GM12878 (cell line): ENCODE results near the gene MTHFD2. TPM values are rescaled to one million over a fixed set of nuclear protein-coding genes. Genes with fewer than 3 reads are reported as not detected.

Experiments
- BACH1 ChIP-seq: fragments of 450-650 bp; IDR thresholded peaks from 2 replicates; pipeline ENCODE4 v1.6.1; 2017; ENCODE audit warnings: mild to moderate bottlenecking, borderline replicate concordance
- CBX3 ChIP-seq: fragments of 200-600 bp; sonication (generic); IDR thresholded peaks from 2 replicates; pipeline ENCODE4 v1.6.1; 2016; ENCODE audit warnings: low read depth, borderline replicate concordance
- CHD2 ChIP-seq: IDR thresholded peaks from 2 replicates; pipeline ENCODE4 v1.6.1; 2011; ENCODE audit warnings: low read depth, low read length, improper control_type of control experiment, borderline replicate concordance
- CREM ChIP-seq: IDR thresholded peaks from 2 replicates; pipeline ENCODE4 v1.6.1; 2014; ENCODE audit warnings: antibody characterized with exemption, low read depth
- ELK1 ChIP-seq: IDR thresholded peaks from 2 replicates; pipeline ENCODE4 v1.6.1; 2012; ENCODE audit warnings: low read depth, low read length, improper control_type of control experiment
- ESRRA ChIP-seq: IDR thresholded peaks from 2 replicates; pipeline ENCODE4 v1.6.1; 2012; ENCODE audit warnings: mild to moderate bottlenecking, low read length, improper control_type of control experiment
- FOXM1 ChIP-seq: IDR thresholded peaks from 2 replicates; pipeline ENCODE4 v1.6.1; 2012; ENCODE audit warnings: low read depth, mild to moderate bottlenecking, inconsistent platforms, low read length, moderate library complexity
- IKZF1 ChIP-seq: fragments of 450-650 bp; conservative IDR thresholded peaks from 2 replicates; pipeline ENCODE4 v1.6.1; 2017; ENCODE audit warnings: antibody characterized with exemption, mild to moderate bottlenecking
- LARP7 ChIP-seq: fragments of 450-650 bp; IDR thresholded peaks from 2 replicates; pipeline ENCODE4 v1.6.1; 2017; ENCODE audit warnings: mild to moderate bottlenecking
- NRF1 ChIP-seq: conservative IDR thresholded peaks from 2 replicates; pipeline ENCODE4 v1.6.1; 2011; ENCODE audit warnings: mild to moderate bottlenecking, low read depth, low read length, improper control_type of control experiment
- RAD51 ChIP-seq: fragments of 450-650 bp; IDR thresholded peaks from 2 replicates; pipeline ENCODE4 v1.6.1; 2016; ENCODE audit warnings: moderate library complexity, mild to moderate bottlenecking, inconsistent platforms
- RELA ChIP-seq: fragments of 450-650 bp; IDR thresholded peaks from 2 replicates; pipeline ENCODE4 v1.8.0; 2014; ENCODE audit warnings: borderline replicate concordance; ENCODE audit not compliant: partially characterized antibody
- RFX5 ChIP-seq: IDR thresholded peaks from 2 replicates; pipeline ENCODE4 v1.6.1; 2011; ENCODE audit warnings: low read depth, low read length, improper control_type of control experiment
- SREBF2 ChIP-seq: IDR thresholded peaks from 2 replicates; pipeline ENCODE4 v1.6.1; 2012; ENCODE audit warnings: mild to moderate bottlenecking, low read length
- TBL1XR1 ChIP-seq: IDR thresholded peaks from 2 replicates; pipeline ENCODE4 v1.6.1; 2012; ENCODE audit warnings: low read depth, low read length, improper control_type of control experiment
- USF2 ChIP-seq: IDR thresholded peaks from 2 replicates; pipeline ENCODE4 v1.6.1; 2011; ENCODE audit warnings: low read depth, low read length, improper control_type of control experiment, borderline replicate concordance
- YY1 ChIP-seq: IDR thresholded peaks from 2 replicates; pipeline ENCODE4 v1.6.1; 2011; ENCODE audit warnings: low read depth, mild to moderate bottlenecking, low read length
- ZNF274 ChIP-seq: IDR thresholded peaks from one replicate; pipeline ENCODE4 v1.8.0; 2011; ENCODE audit not compliant: insufficient read length, insufficient read depth
- polyA plus RNA-seq, 11 experiments: library from polyadenylated mRNA; depleted of rRNA in 4 of 11; unstranded in 6 of 11; stranded (reverse) in 5 of 11; fragments of >200 nt; fragmentation: Nextera tagmentation in 4 of 11; fragmentation: Illumina TruSeq in 1 of 11; extraction: Ambion mirVana in 4 of 11; extraction: Trizol in 1 of 11; gene quantifications; 1 replicate in 1 of 11; 2 replicates in 10 of 11; pipeline versions ENCODE4 v1.2.1 to v1.2.3, GENCODE V29; 2011 to 2016; ENCODE audit warnings: inconsistent platforms in 2 of 11, missing spikeins in 2 of 11, low read depth in 1 of 11
- total RNA-seq, 4 experiments: library from RNA; depleted of rRNA in 3 of 4; stranded (reverse); fragments of >200 nt in 3 of 4; fragmentation: Illumina TruSeq in 1 of 4; extraction: Trizol in 1 of 4; gene quantifications; 2 replicates each; pipeline versions ENCODE4 v1.2.1 to v1.2.3, GENCODE V29; 2013 to 2021
- TF ChIP-seq, protein P1 (sequence below): fragments of 450-650 bp; formaldehyde crosslinking; IDR thresholded peaks from 2 replicates; pipeline ENCODE4 v1.5.0; 2022; ENCODE audit warnings: mild to moderate bottlenecking, missing genetic modification characterization
- TF ChIP-seq, protein P2 (sequence below): fragments of 450-650 bp; IDR thresholded peaks from 2 replicates; pipeline ENCODE4 v1.6.1; 2018; ENCODE audit warnings: mild to moderate bottlenecking, low read depth, moderate library complexity; ENCODE audit not compliant: partially characterized antibody
- TF ChIP-seq, protein P3 (sequence below): fragments of 450-650 bp; IDR thresholded peaks from 2 replicates; pipeline ENCODE4 v1.6.1; 2016; ENCODE audit warnings: mild to moderate bottlenecking

MTHFD2 gene
- total and polyA plus RNA-seq, 10 of the 15 experiments (the other 5 are each of a cell fraction or from before 2014, with no cell fraction given): 128 to 292 (median 150) TPM

DNA sequence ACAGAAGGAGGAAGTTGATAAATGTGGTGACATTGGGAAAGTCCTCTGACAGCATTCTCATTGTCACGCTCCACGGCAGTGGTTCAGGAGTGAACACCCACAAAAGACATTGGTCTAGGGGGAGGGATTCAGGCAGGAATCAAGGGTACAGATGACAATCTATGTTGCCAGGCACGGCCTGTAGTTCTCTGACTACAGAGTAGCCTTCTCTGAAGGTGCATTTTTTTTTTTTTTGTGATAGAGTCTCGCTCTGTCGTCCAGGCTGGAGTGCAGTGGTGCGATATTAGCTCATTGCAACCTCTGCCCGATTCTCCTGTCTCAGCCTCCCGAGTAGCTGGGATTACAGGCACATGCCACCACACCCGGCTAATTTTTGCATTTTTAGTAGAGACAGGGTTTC, 12.4 kb upstream of the MTHFD2 start (continued):
- TF ChIP-seq ZNF274 (no peak), RELA (no peak), FOXM1 (peak; percentile 75), YY1 (0 out of 2 replicates have a peak, but pooled peaks have one; percentile 13), NRF1 (no peak), ESRRA (no peak), RFX5 (no peak), SREBF2 (no peak), IKZF1 (peak; percentile 60; the same call in 1 of the 2 replicates), CBX3 (no peak), USF2 (no peak), CHD2 (peak; percentile 58; the same call in 1 of the 2 replicates), ELK1 (no peak), TBL1XR1 (no peak), LARP7 (no peak), BACH1 (peak; percentile 87; the same call in 1 of the 2 replicates), RAD51 (no peak), CREM (peak; percentile 75)
- TF ChIP-seq, protein P1, sequence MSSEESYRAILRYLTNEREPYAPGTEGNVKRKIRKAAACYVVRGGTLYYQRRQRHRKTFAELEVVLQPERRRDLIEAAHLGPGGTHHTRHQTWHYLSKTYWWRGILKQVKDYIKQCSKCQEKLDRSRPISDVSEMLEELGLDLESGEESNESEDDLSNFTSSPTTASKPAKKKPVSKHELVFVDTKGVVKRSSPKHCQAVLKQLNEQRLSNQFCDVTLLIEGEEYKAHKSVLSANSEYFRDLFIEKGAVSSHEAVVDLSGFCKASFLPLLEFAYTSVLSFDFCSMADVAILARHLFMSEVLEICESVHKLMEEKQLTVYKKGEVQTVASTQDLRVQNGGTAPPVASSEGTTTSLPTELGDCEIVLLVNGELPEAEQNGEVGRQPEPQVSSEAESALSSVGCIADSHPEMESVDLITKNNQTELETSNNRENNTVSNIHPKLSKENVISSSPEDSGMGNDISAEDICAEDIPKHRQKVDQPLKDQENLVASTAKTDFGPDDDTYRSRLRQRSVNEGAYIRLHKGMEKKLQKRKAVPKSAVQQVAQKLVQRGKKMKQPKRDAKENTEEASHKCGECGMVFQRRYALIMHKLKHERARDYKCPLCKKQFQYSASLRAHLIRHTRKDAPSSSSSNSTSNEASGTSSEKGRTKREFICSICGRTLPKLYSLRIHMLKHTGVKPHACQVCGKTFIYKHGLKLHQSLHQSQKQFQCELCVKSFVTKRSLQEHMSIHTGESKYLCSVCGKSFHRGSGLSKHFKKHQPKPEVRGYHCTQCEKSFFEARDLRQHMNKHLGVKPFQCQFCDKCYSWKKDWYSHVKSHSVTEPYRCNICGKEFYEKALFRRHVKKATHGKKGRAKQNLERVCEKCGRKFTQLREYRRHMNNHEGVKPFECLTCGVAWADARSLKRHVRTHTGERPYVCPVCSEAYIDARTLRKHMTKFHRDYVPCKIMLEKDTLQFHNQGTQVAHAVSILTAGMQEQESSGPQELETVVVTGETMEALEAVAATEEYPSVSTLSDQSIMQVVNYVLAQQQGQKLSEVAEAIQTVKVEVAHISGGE (CRISPR knock-in tag): no peak
- TF ChIP-seq, protein P2, sequence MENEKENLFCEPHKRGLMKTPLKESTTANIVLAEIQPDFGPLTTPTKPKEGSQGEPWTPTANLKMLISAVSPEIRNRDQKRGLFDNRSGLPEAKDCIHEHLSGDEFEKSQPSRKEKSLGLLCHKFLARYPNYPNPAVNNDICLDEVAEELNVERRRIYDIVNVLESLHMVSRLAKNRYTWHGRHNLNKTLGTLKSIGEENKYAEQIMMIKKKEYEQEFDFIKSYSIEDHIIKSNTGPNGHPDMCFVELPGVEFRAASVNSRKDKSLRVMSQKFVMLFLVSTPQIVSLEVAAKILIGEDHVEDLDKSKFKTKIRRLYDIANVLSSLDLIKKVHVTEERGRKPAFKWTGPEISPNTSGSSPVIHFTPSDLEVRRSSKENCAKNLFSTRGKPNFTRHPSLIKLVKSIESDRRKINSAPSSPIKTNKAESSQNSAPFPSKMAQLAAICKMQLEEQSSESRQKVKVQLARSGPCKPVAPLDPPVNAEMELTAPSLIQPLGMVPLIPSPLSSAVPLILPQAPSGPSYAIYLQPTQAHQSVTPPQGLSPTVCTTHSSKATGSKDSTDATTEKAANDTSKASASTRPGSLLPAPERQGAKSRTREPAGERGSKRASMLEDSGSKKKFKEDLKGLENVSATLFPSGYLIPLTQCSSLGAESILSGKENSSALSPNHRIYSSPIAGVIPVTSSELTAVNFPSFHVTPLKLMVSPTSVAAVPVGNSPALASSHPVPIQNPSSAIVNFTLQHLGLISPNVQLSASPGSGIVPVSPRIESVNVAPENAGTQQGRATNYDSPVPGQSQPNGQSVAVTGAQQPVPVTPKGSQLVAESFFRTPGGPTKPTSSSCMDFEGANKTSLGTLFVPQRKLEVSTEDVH: no peak
- TF ChIP-seq, protein P3, sequence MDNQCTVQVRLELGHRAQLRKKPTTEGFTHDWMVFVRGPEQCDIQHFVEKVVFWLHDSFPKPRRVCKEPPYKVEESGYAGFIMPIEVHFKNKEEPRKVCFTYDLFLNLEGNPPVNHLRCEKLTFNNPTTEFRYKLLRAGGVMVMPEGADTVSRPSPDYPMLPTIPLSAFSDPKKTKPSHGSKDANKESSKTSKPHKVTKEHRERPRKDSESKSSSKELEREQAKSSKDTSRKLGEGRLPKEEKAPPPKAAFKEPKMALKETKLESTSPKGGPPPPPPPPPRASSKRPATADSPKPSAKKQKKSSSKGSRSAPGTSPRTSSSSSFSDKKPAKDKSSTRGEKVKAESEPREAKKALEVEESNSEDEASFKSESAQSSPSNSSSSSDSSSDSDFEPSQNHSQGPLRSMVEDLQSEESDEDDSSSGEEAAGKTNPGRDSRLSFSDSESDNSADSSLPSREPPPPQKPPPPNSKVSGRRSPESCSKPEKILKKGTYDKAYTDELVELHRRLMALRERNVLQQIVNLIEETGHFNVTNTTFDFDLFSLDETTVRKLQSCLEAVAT: peak; percentile 87
